Glutamatergic neuron (in vitro differentiated cells): ENCODE results near the gene ADGRB3. TPM values are rescaled to one million over a fixed set of nuclear protein-coding genes. Genes with fewer than 3 reads are reported as not detected.

ENCODE experiments used
- DNase-seq: peaks from one replicate; pipeline ENCODE4 v3.0.0; 2022
- H3K27ac Mint-ChIP-seq: one replicate; pipeline ENCODE4 v1.8.0; 2020; ENCODE audit warnings: mild to moderate bottlenecking, mixed read lengths, inconsistent platforms; ENCODE audit not compliant: unreplicated experiment
- H3K27me3 Mint-ChIP-seq: one replicate; pipeline ENCODE4 v1.8.0; 2020; ENCODE audit warnings: mild to moderate bottlenecking, moderate library complexity, mixed read lengths, inconsistent platforms; ENCODE audit not compliant: unreplicated experiment
- H3K36me3 Mint-ChIP-seq: one replicate; pipeline ENCODE4 v1.8.0; 2020; ENCODE audit warnings: mild to moderate bottlenecking, mixed read lengths, inconsistent platforms; ENCODE audit not compliant: unreplicated experiment
- H3K4me1 Mint-ChIP-seq: one replicate; pipeline ENCODE4 v1.8.0; 2020; ENCODE audit warnings: mild to moderate bottlenecking, low read depth, mixed read lengths, inconsistent platforms; ENCODE audit not compliant: unreplicated experiment
- H3K4me3 Mint-ChIP-seq: one replicate; pipeline ENCODE4 v1.8.0; 2020; ENCODE audit warnings: mild to moderate bottlenecking, mixed read lengths, inconsistent platforms; ENCODE audit not compliant: unreplicated experiment
- H3K9me3 Mint-ChIP-seq: one replicate; pipeline ENCODE4 v1.8.0; 2020; ENCODE audit warnings: mild to moderate bottlenecking, moderate library complexity, mixed read lengths, inconsistent platforms; ENCODE audit not compliant: unreplicated experiment
- CTCF ChIP-seq: fragments of 200-600 bp; sonication (generic); IDR thresholded peaks from one replicate; pipeline ENCODE4 v1.5.0; 2021; ENCODE audit not compliant: partially characterized antibody, unreplicated experiment
- total RNA-seq: library from RNA; stranded (reverse); fragmentation: NEBNext Ultra II Directional; extraction: Animal tissue kit (Norgen Biotek cat#: 25700); gene quantifications from one replicate; pipeline ENCODE4 v1.2.1, GENCODE V29; 2021; ENCODE audit not compliant: unreplicated experiment

ADGRB3 gene
- total RNA-seq, 1 donor from 2014 or later, result 7.3 TPM

- Mint-ChIP-seq H3K4me3 (no peak overlapping the region), H3K4me1 (peaks cover 2% of the 10 kb centered on the region), H3K36me3 (no peaks in the 10 kb centered on the region), H3K9me3 (peaks cover 2% of the 10 kb centered on the region), H3K27me3 (peaks cover 3% of the 10 kb centered on the region), H3K27ac (no peak overlapping the region)
- no peak for TF ChIP-seq CTCF
- no peak for DNase-seq
Observed at GRCh38 chr6:69390125-69390524, 755.0 kb downstream of the ADGRB3 start.

- H3K9me3 Mint-ChIP-seq, result peaks cover 2% of the 10 kb centered on the region
- no peak overlapping the region for H3K27ac Mint-ChIP-seq
- TF ChIP-seq CTCF, result no peak
- H3K4me3 Mint-ChIP-seq, result no peak overlapping the region
- peaks cover 3% of the 10 kb centered on the region for H3K27me3 Mint-ChIP-seq
- no peaks in the 10 kb centered on the region for H3K36me3 Mint-ChIP-seq
- DNase-seq, result no peak
- peaks cover 3% of the 10 kb centered on the region for H3K4me1 Mint-ChIP-seq
Observed at GRCh38 chr6:69391106-69391505, 756.0 kb downstream of the ADGRB3 start.

- DNase-seq, result no peak
- peaks cover 3% of the 10 kb centered on the region for H3K27me3 Mint-ChIP-seq
- H3K27ac Mint-ChIP-seq, result no peak overlapping the region
- H3K4me1 Mint-ChIP-seq, result peaks cover 2% of the 10 kb centered on the region
- no peaks in the 10 kb centered on the region for H3K36me3 Mint-ChIP-seq
- TF ChIP-seq CTCF, result no peak
- H3K4me3 Mint-ChIP-seq, result no peak overlapping the region
- H3K9me3 Mint-ChIP-seq, result peaks cover 2% of the 10 kb centered on the region
Observed at GRCh38 chr6:69392745-69393144, 757.7 kb downstream of the ADGRB3 start.

GRCh38 chr6:69398311-69398710 is 763.2 kb downstream of the ADGRB3 start:
- Mint-ChIP-seq H3K4me3 (no peak overlapping the region), H3K4me1 (peaks cover 2% of the 10 kb centered on the region), H3K36me3 (no peaks in the 10 kb centered on the region)

GRCh38 chr6:69398729-69399128 is 763.6 kb downstream of the ADGRB3 start:
- no peaks in the 10 kb centered on the region for H3K36me3 Mint-ChIP-seq
- TF ChIP-seq CTCF, result no peak
- H3K4me1 Mint-ChIP-seq, result peaks cover 2% of the 10 kb centered on the region
- no peak overlapping the region for H3K27ac Mint-ChIP-seq
- no peak overlapping the region for H3K4me3 Mint-ChIP-seq
- no peaks in the 10 kb centered on the region for H3K27me3 Mint-ChIP-seq
- H3K9me3 Mint-ChIP-seq, result no peaks in the 10 kb centered on the region
- DNase-seq, result no peak

More at GRCh38 chr6:69398311-69398710, 763.2 kb downstream of the ADGRB3 start:
- DNase-seq, result no peak
- no peaks in the 10 kb centered on the region for H3K27me3 Mint-ChIP-seq
- H3K9me3 Mint-ChIP-seq, result no peaks in the 10 kb centered on the region
- H3K27ac Mint-ChIP-seq, result no peak overlapping the region
- TF ChIP-seq CTCF, result no peak
